Ascending aorta (tissue), 2 donors: Measurements from ENCODE around the gene TMOD3. TPM values are rescaled to one million over a fixed set of nuclear protein-coding genes. Genes with fewer than 3 reads are reported as not detected.

Source experiments
- DNase-seq, 2 donors: peaks; one replicate each; pipeline ENCODE4 v3.0.0-alpha.2; 2019; ENCODE audit warnings: low spot score in 2 of 2
- H3K27ac ChIP-seq, 2 donors: fragments of 200-600 bp; sonication (generic); one replicate each; pipeline ENCODE4 v1.5.1; 2016 to 2017; ENCODE audit warnings: mild to moderate bottlenecking in 1 of 2
- H3K27me3 ChIP-seq: fragments of 200-600 bp; sonication (generic); one replicate; pipeline ENCODE4 v1.5.1; 2017
- H3K36me3 ChIP-seq, 2 donors: fragments of 200-600 bp; sonication (generic); one replicate each; pipeline ENCODE4 v1.5.1; 2016
- H3K4me1 ChIP-seq, 2 donors: fragments of 200-600 bp; sonication (generic); one replicate each; pipeline ENCODE4 v1.5.1; 2016 to 2017; ENCODE audit warnings: mild to moderate bottlenecking in 1 of 2
- H3K4me3 ChIP-seq, 2 donors: fragments of 200-600 bp; sonication (generic); one replicate each; pipeline ENCODE4 v1.5.1; 2016 to 2017; ENCODE audit warnings: mild to moderate bottlenecking in 1 of 2
- H3K9me3 ChIP-seq, 2 donors: fragments of 200-600 bp; sonication (generic); one replicate each; pipeline ENCODE4 v1.5.1; 2016
- intact Hi-C: fragments of 100-400 bp; cut with DNase I; formaldehyde crosslinking; loops from one replicate; pipeline ENCODE4 v1.15.1; 2023
- total RNA-seq: library from RNA; depleted of rRNA; stranded (reverse); fragments of >200 nt; gene quantifications from one replicate; pipeline ENCODE4 v1.1.0, GENCODE V29; 2016
- TF ChIP-seq, protein P1 (sequence below), 3 experiments: fragments of 200-600 bp in 2 of 3; fragments of 450-650 bp in 1 of 3; sonication (generic) in 2 of 3; IDR thresholded peaks; one replicate each; pipeline ENCODE4 v1.5.1; 2016 to 2019; ENCODE audit warnings: antibody characterized with exemption in 3 of 3, mild to moderate bottlenecking in 1 of 3, moderate library complexity in 1 of 3

Gene TMOD3
- total RNA-seq, 1 donor from 2014 or later = 28.0 TPM

DNA sequence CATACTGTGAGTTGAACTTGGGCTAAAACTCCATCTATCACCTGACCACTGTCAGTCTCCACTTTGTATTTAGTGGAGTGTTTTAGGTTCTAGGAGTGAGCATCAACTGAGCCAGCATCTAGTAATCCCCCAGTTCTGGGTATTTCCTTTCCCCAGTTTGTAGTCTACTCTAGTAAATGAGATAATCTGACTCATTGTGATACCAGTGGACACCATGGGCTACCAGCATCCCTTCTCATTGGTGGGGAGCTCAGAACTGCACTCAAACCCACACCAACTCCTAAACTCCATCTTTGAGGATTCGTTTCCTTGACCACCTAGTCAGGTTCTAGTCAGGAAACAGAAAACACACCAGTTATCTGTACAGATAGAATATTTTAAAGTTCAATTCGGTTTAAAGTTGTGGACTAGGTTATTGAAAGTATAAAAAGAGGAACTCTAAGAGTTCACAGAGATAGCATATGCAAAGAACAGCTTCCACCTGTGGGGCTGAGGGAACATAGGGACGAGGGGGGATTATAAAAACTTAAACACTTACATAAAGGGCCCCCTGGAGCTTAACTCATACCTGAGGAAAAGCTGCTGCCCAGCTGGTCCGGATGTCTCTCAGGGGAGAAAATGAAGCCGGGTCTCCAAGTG is 106.1 kb downstream of the TMOD3 start:
- no peak for DNase-seq
- no peaks in the 10 kb centered on the region for H3K27me3 ChIP-seq
- H3K36me3 ChIP-seq = peaks cover 0 to 11% of the 10 kb centered on the region in 2 donors
- no peaks in the 10 kb centered on the region for H3K4me1 ChIP-seq
- H3K27ac ChIP-seq = no peak overlapping the region
- intact Hi-C loops = no loop called here
- H3K9me3 ChIP-seq = no peaks in the 10 kb centered on the region
- TF ChIP-seq, protein P1, sequence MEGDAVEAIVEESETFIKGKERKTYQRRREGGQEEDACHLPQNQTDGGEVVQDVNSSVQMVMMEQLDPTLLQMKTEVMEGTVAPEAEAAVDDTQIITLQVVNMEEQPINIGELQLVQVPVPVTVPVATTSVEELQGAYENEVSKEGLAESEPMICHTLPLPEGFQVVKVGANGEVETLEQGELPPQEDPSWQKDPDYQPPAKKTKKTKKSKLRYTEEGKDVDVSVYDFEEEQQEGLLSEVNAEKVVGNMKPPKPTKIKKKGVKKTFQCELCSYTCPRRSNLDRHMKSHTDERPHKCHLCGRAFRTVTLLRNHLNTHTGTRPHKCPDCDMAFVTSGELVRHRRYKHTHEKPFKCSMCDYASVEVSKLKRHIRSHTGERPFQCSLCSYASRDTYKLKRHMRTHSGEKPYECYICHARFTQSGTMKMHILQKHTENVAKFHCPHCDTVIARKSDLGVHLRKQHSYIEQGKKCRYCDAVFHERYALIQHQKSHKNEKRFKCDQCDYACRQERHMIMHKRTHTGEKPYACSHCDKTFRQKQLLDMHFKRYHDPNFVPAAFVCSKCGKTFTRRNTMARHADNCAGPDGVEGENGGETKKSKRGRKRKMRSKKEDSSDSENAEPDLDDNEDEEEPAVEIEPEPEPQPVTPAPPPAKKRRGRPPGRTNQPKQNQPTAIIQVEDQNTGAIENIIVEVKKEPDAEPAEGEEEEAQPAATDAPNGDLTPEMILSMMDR (IDR thresholded peaks at IDR 0.05) = no peak
- no peak overlapping the region for H3K4me3 ChIP-seq

DNA sequence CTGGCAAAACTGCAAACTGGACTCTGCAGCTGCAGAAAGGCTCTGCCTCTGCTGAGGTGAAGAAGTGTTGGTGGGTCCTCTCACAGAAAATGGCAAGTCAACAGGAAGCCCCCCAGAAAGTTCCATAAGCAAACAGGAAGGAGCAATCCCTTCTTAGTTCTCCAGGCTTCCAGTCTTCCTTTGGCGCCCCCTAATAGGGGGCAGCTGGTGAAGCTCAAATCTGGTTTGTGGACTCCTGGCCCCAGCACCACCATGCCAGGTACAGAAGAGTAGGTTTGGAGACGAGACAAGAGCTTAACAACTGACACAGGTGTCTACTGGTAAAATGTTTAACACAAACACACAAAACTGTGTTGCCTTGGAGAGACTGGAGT is 106.6 kb downstream of the TMOD3 start:
- no peaks in the 10 kb centered on the region for H3K4me1 ChIP-seq

DNA sequence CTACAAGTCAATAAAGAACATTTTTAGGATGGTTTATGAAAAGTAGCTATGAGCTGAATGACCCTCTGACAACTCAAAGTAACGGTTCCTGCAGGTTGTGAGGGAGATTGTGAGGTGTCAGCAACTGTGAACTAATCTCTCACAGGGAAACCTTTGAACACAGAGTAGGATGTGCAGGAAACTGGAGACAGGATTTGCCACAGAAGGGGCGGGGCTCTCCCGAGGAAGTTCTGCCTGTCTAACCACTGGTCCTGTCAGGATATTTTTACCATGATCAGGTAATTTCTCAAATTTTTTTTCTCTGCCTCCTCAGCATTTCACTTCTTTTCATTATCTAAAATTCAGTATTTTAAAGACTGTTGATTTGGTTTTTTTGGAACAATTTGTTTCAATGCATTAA is 108.8 kb downstream of the TMOD3 start:
- no peaks in the 10 kb centered on the region for H3K9me3 ChIP-seq
- intact Hi-C loops = no loop called here
- TF ChIP-seq, protein P1 (IDR thresholded peaks at IDR 0.05) = no peak

More for the DNA sequence above, 106.6 kb downstream of the TMOD3 start:
- Histone ChIP-seq H3K4me3 (no peak overlapping the region), H3K36me3 (peaks cover 0 to 11% of the 10 kb centered on the region in 2 donors), H3K9me3 (no peaks in the 10 kb centered on the region), H3K27ac (no peak overlapping the region), H3K27me3 (no peaks in the 10 kb centered on the region)
- DNase-seq = no peak
- intact Hi-C loops = no loop called here
- TF ChIP-seq, protein P1 (IDR thresholded peaks at IDR 0.05) = no peak

DNA sequence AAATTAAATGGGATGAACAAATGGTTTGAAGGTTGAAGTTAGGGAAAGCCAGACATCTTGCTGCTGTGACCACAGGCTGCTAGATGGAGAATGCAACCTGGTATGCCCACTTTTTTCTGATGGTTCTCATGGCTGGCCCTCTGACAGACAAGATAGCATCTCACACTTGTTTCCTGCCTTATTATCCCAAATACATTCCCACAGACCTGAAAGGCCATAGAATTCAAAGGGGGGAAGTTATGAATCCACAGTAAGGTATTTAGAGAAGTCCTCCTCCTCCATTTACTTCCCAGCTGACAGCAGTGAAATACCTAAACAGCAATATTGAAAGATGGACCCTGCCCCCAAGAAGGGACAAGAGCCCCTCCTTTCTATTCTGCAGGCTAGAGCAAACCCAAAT is 109.8 kb downstream of the TMOD3 start:
- TF ChIP-seq, protein P1 (IDR thresholded peaks at IDR 0.05) = no peak
- Histone ChIP-seq H3K9me3 (no peaks in the 10 kb centered on the region), H3K4me3 (no peak overlapping the region), H3K4me1 (no peaks in the 10 kb centered on the region), H3K27me3 (no peaks in the 10 kb centered on the region), H3K27ac (no peak overlapping the region), H3K36me3 (peaks cover 5 to 14% of the 10 kb centered on the region in 2 donors)
- no peak for DNase-seq
- intact Hi-C loops = no loop called here

More for the DNA sequence above, 108.8 kb downstream of the TMOD3 start:
- no peak for DNase-seq
- peaks cover 5 to 8% of the 10 kb centered on the region in 2 donors for H3K36me3 ChIP-seq
- no peak overlapping the region for H3K4me3 ChIP-seq
- H3K27me3 ChIP-seq = no peaks in the 10 kb centered on the region
- no peaks in the 10 kb centered on the region for H3K4me1 ChIP-seq
- H3K27ac ChIP-seq = no peak overlapping the region

DNA sequence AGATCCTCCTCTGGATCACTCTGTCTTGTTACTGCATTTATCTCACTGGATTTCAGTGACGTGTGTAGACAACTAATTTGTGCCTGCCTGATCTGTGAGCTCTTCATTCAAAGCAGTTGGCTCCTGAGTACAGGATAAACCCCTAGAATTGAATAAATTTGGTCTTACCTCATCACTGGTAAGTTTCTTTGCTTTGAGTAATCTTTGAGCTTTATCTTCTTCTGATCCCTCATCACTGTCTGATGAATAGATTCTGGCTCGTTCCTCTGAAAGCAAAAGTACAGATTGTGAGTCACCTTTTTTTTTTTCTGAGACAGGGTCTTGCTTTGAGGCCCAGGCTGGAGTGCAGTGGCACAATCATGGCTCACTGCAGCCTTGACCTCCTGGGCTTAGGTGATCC is 117.7 kb downstream of the TMOD3 start:
- Histone ChIP-seq H3K4me3 (no peak overlapping the region), H3K27me3 (no peaks in the 10 kb centered on the region), H3K9me3 (no peaks in the 10 kb centered on the region), H3K4me1 (no peaks in the 10 kb centered on the region), H3K36me3 (peaks cover 46 to 76% of the 10 kb centered on the region in 2 donors), H3K27ac (no peak overlapping the region)
- no peak for DNase-seq
- intact Hi-C loops = no loop called here
- TF ChIP-seq, protein P1 (IDR thresholded peaks at IDR 0.05) = no peak

DNA sequence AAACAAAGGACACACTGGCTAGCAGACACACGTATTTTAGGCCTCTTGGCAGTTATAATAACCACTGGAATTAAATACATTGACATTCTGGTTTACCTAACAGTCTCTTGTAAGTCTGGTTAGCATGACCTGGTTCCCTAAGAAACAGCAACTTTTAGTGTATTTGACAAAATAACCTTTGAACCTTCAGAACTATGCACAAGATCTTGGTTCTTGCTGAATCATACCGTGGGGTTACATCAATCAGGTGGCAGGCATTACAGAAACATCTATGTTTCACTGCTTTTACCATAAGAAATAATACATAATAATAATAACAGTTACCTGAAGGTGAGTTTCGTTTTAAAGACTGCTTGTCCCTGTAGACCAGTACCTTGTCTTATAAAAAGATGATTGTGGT is 123.4 kb downstream of the TMOD3 start:
- Histone ChIP-seq H3K36me3 (peaks cover 59 to 87% of the 10 kb centered on the region in 2 donors), H3K4me3 (no peak overlapping the region), H3K27me3 (no peaks in the 10 kb centered on the region), H3K4me1 (no peaks in the 10 kb centered on the region), H3K27ac (no peak overlapping the region), H3K9me3 (no peaks in the 10 kb centered on the region)
- TF ChIP-seq, protein P1 (IDR thresholded peaks at IDR 0.05) = no peak
- intact Hi-C loops = no loop called here
- no peak for DNase-seq
